SIG-M5 treated with dmso at 0.1 percent for 504 hours (cell line): ENCODE results near the gene CA7.
A peak's percentile ranks its signal among the peaks of the same experiment; 100 is the strongest.

Experiments
- DNase-seq: peaks from one replicate; lab custom pipeline; 2025; ENCODE audit not compliant: unreplicated experiment; lab: John Stamatoyannopoulos, UW

CA7 gene

GRCh38 chr16:66872943-66873684 lies 28.9 kb downstream of the CA7 start:
- peak; percentile 99 for DNase-seq

GRCh38 chr16:66873685-66874055 lies 29.5 kb downstream of the CA7 start:
- DNase-seq = no peak

- no peak for DNase-seq
Observed at GRCh38 chr16:66874079-66874775, 30.0 kb downstream of the CA7 start.

- peak; percentile 79 for DNase-seq
Observed at GRCh38 chr16:66878067-66878466, 33.9 kb downstream of the CA7 start.

GRCh38 chr16:66880288-66881013 lies 36.2 kb downstream of the CA7 start, which contains the start of gene PDP2:
PDP2 (plus strand) TSS chr16:66880515; CDS start chr16:66884285, 3,770 bp downstream.
- DNase-seq = peak; percentile 86

- no peak for DNase-seq
Observed at GRCh38 chr16:66881014-66881417, 36.8 kb downstream of the CA7 start.

- no peak for DNase-seq
Observed at GRCh38 chr16:66881560-66881959, 37.3 kb downstream of the CA7 start.

GRCh38 chr16:66881964-66882508 lies 37.8 kb downstream of the CA7 start:
- no peak for DNase-seq

GRCh38 chr16:66882702-66883101 lies 38.5 kb downstream of the CA7 start:
- no peak for DNase-seq

- no peak for DNase-seq
Observed at GRCh38 chr16:66885491-66885890, 41.3 kb downstream of the CA7 start.

- DNase-seq = no peak
Observed at GRCh38 chr16:66886321-66886720, 42.1 kb downstream of the CA7 start.

- no peak for DNase-seq
Observed at GRCh38 chr16:66886914-66887313, 42.7 kb downstream of the CA7 start.

GRCh38 chr16:66888647-66889615 lies 44.7 kb downstream of the CA7 start:
- no peak for DNase-seq

- no peak for DNase-seq
Observed at GRCh38 chr16:66889622-66890021, 45.4 kb downstream of the CA7 start.

GRCh38 chr16:66890799-66891198 lies 46.6 kb downstream of the CA7 start:
- no peak for DNase-seq

- no peak for DNase-seq
Observed at GRCh38 chr16:66891360-66891759, 47.1 kb downstream of the CA7 start.

GRCh38 chr16:66891797-66892196 lies 47.6 kb downstream of the CA7 start:
- DNase-seq = no peak

- no peak for DNase-seq
Observed at GRCh38 chr16:66894055-66894454, 49.8 kb downstream of the CA7 start.

GRCh38 chr16:66894948-66895688 lies 50.9 kb downstream of the CA7 start:
- peak; percentile 57 for DNase-seq

GRCh38 chr16:66895689-66895979 lies 51.4 kb downstream of the CA7 start:
- no peak for DNase-seq
